22Rv1 (cell line): ENCODE data around the gene YJEFN3.

Experiments
- H3K27ac ChIP-seq: fragments of 450-650 bp; 2 replicates; pipeline ENCODE4 v1.5.1; 2017
- CTCF ChIP-seq: fragments of 450-650 bp; IDR thresholded peaks from 2 replicates; pipeline ENCODE4 v1.5.1; 2017; ENCODE audit warnings: mild to moderate bottlenecking
- ZFX ChIP-seq: fragments of 450-650 bp; IDR thresholded peaks from 2 replicates; pipeline ENCODE4 v1.6.1; 2017; ENCODE audit warnings: antibody characterized with exemption, borderline replicate concordance

The YJEFN3 gene

DNA sequence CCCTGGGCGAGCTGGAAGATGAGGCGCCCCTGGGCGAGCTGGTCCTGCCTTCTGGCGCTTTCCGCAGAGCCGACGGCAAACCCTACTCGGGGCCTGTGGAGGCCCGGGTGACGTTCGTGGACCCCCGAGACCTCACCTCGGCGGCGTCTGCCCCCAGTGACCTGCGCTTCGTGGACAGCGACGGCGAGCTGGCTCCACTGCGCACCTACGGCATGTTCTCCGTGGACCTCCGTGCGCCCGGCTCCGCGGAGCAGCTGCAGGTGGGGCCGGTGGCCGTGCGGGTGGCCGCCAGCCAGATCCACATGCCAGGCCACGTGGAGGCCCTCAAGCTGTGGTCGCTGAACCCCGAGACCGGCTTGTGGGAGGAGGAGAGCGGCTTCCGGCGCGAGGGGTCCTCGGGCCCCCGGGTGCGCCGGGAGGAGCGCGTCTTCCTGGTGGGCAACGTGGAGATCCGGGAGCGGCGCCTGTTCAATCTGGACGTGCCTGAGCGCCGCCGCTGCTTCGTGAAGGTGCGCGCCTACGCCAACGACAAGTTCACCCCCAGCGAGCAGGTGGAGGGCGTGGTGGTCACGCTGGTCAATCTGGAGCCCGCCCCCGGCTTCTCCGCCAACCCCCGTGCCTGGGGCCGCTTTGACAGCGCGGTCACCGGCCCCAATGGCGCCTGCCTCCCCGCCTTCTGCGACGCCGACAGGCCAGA, 15.7 kb downstream of the YJEFN3 start:
- TF ChIP-seq ZFX (no peak), CTCF (no peak)
- H3K27ac ChIP-seq = no peak overlapping the region

- no peak overlapping the region for H3K27ac ChIP-seq
- TF ChIP-seq ZFX (no peak), CTCF (no peak)
Measured at GRCh38 chr19:19544954-19545591, 16.4 kb downstream of the YJEFN3 start.

- no peak overlapping the region for H3K27ac ChIP-seq
- TF ChIP-seq ZFX (no peak), CTCF (no peak)
Measured at GRCh38 chr19:19545707-19546106, 17.0 kb downstream of the YJEFN3 start.

DNA sequence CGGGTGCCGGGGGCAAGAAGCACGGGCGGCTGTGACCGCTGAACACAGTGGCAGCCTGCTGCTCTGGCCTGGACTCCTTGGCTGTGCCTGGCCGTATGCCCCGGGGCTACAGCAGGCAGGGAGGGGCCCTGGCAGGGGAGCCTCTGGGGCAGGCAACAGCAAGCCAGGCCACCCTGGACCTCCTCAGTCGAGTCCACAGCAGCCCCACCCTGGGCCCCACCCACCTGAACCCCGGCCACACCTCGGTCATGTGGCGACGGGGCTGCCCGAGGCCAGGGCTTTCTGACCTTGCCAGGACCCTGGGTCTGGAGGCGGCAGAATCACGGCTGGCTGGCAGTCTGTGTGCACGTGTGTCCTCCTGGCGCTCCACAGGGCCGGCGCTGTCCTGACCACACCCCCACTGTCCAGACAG, 18.0 kb downstream of the YJEFN3 start:
- no peak for TF ChIP-seq CTCF
- no peak for TF ChIP-seq ZFX
- H3K27ac ChIP-seq = no peak overlapping the region

DNA sequence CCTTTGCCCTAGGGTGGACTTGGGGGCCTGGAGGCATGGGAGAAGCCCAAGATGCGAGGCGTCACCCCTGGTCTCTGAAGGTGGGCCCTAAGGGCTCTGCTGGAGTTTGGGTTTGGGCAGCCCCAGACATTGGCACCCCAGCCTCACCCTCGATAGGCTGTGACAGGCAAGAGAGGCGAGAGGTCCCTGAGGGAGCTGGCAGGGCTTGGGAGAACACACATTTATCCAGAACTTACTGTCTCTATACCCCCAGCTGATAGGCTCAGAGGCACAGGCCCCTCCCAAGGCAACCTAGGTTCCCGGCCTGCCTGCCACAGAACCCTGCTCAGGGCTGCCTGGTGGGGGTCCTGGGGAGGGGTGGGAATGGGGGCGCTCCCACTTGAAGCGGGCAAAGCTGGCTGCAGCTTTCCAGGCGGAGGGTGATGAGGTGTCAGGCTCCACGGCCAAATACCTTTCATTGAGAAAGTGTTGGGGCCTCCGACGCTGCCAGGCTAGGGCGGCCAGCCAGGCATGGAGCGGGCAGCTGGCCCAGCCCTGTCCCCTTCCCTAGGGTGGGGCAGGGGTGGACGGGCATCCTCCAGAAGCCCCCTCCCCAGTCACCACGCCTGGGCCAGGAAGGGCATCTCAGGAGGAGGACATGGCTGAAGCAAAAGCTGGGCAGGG, 19.1 kb downstream of the YJEFN3 start:
- TF ChIP-seq CTCF = no peak
- TF ChIP-seq ZFX = no peak
- no peak overlapping the region for H3K27ac ChIP-seq

GRCh38 chr19:19548915-19549759, 20.4 kb downstream of the YJEFN3 start:
- H3K27ac ChIP-seq = no peak overlapping the region
- TF ChIP-seq CTCF = no peak
- no peak for TF ChIP-seq ZFX
